Upper lobe of left lung (tissue), 6 donors: ENCODE results near the gene ARL3. TPM values are rescaled to one million over a fixed set of nuclear protein-coding genes. Genes with fewer than 3 reads are reported as not detected.

ENCODE experiments used
- ATAC-seq, 2 donors: fragments of 200-7000 bp; cut with Tn5 transposase; one replicate each; pipeline ENCODE4 v1.9.1; 2022; ENCODE audit warnings: mild to moderate bottlenecking in 2 of 2, moderate library complexity in 2 of 2; ENCODE audit not compliant: low FRiP score in 2 of 2
- DNase-seq, 2 donors: peaks; one replicate each; pipeline ENCODE4 v3.0.0-alpha.2; 2019 to 2020
- H3K27ac ChIP-seq, 4 donors: fragments of 200-600 bp; sonication (generic); one replicate each; pipeline ENCODE4 v1.5.1; 2016 to 2019
- H3K27me3 ChIP-seq, 4 donors: fragments of 200-600 bp; sonication (generic); one replicate each; pipeline ENCODE4 v1.5.1; 2017 to 2019
- H3K36me3 ChIP-seq, 4 donors: fragments of 200-600 bp; sonication (generic); one replicate each; pipeline ENCODE4 v1.5.1; 2016 to 2019
- H3K4me1 ChIP-seq, 4 donors: fragments of 200-600 bp; sonication (generic); one replicate each; pipeline ENCODE4 v1.5.1; 2018 to 2019
- H3K4me3 ChIP-seq, 4 donors: fragments of 200-600 bp; sonication (generic); one replicate each; pipeline ENCODE4 v1.5.1; 2017 to 2019; ENCODE audit warnings: mild to moderate bottlenecking in 2 of 4, moderate library complexity in 1 of 4
- H3K9me3 ChIP-seq, 4 donors: fragments of 200-600 bp; sonication (generic); one replicate each; pipeline ENCODE4 v1.5.1; 2018 to 2019
- EP300 ChIP-seq, 4 donors: sonication (generic); formaldehyde crosslinking; IDR thresholded peaks; one replicate each; pipeline ENCODE4 v1.5.1; 2017; ENCODE audit warnings: antibody characterized with exemption in 4 of 4, control low read depth in 2 of 4
- POLR2A ChIP-seq, 4 donors: fragments of 450-650 bp; IDR thresholded peaks; one replicate each; pipeline ENCODE4 v1.5.1; 2016 to 2017; ENCODE audit warnings: antibody characterized with exemption in 4 of 4, mild to moderate bottlenecking in 2 of 4
- POLR2AphosphoS5 ChIP-seq, 2 donors: sonication (generic); formaldehyde crosslinking; IDR thresholded peaks; one replicate each; pipeline ENCODE4 v1.5.1; 2017; ENCODE audit warnings: antibody characterized with exemption in 2 of 2
- WGBS, 2 donors: methylation state at CpG; one replicate each; pipeline ENCODE4 v1.1.5; 2017 to 2018; 5-methylcytosine and 5-hydroxymethylcytosine counted together
- total RNA-seq, 6 donors: library from RNA; depleted of rRNA in 4 of 6; stranded (reverse); fragments of >200 nt in 4 of 6; gene quantifications; one replicate each; pipeline versions ENCODE4 v1.1.0 to v1.2.1, GENCODE V29; 2016 to 2021
- TF ChIP-seq, protein P1 (sequence below), 6 experiments: fragments of 450-650 bp in 4 of 6; fragments of 200-600 bp in 2 of 6; sonication (generic) in 2 of 6; IDR thresholded peaks; one replicate each; pipeline ENCODE4 v1.5.1; 2016 to 2019; ENCODE audit warnings: antibody characterized with exemption in 6 of 6
- donor health status: DM: no; HTN: no; CAD: no; lungs with moderate emphysema.
- donor health status: DM: no; HTN: yes; CAD: no; lungs with severe emphysema.

Gene ARL3
- total RNA-seq, 6 donors from 2014 or later = 4.6 to 7.9 (median 6.4) TPM

DNA sequence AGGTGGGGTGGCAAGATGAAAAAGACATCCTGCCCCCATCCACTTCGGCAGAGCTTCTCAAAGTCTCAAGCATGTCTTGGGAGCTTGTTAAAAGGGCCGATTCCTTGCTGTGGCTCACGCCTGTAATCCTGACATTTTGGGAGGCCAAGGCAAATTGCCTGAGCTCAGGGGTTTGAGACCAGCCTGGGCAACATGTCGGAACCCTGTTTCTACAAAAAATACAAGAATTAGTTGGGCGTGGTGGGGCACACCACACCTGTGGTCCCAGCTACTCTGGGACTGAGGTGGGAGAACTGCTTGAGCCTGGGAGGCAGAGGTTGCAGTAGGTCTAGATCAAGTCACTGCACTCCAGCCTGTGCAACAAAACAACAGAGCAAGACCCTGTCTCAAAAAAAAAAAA lies 55.4 kb downstream of the ARL3 start:
- Histone ChIP-seq H3K27me3 (no peaks in the 10 kb centered on the region), H3K4me3 (no peak overlapping the region), H3K27ac (peak overlapping the region; percentile 76 to 93 (median 83)), H3K9me3 (no peaks in the 10 kb centered on the region), H3K36me3 (peaks cover 17 to 51% (median 40%) of the 10 kb centered on the region in 4 donors), H3K4me1 (peaks cover 51 to 73% (median 61%) of the 10 kb centered on the region in 4 donors)
- DNase-seq (peak in 1 of 2 donors; percentile 20), ATAC-seq (no peak)
- TF ChIP-seq EP300 (IDR thresholded peaks at IDR 0.05) (no peak), POLR2A (IDR thresholded peaks at IDR 0.05) (no peak), POLR2AphosphoS5 (IDR thresholded peaks at IDR 0.05) (no peak)
- TF ChIP-seq, protein P1, sequence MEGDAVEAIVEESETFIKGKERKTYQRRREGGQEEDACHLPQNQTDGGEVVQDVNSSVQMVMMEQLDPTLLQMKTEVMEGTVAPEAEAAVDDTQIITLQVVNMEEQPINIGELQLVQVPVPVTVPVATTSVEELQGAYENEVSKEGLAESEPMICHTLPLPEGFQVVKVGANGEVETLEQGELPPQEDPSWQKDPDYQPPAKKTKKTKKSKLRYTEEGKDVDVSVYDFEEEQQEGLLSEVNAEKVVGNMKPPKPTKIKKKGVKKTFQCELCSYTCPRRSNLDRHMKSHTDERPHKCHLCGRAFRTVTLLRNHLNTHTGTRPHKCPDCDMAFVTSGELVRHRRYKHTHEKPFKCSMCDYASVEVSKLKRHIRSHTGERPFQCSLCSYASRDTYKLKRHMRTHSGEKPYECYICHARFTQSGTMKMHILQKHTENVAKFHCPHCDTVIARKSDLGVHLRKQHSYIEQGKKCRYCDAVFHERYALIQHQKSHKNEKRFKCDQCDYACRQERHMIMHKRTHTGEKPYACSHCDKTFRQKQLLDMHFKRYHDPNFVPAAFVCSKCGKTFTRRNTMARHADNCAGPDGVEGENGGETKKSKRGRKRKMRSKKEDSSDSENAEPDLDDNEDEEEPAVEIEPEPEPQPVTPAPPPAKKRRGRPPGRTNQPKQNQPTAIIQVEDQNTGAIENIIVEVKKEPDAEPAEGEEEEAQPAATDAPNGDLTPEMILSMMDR (IDR thresholded peaks at IDR 0.05) = no peak
- 75 to 81% methylated on average over 4 to 5 of the region's 5 CpGs for WGBS, 2 donors

DNA sequence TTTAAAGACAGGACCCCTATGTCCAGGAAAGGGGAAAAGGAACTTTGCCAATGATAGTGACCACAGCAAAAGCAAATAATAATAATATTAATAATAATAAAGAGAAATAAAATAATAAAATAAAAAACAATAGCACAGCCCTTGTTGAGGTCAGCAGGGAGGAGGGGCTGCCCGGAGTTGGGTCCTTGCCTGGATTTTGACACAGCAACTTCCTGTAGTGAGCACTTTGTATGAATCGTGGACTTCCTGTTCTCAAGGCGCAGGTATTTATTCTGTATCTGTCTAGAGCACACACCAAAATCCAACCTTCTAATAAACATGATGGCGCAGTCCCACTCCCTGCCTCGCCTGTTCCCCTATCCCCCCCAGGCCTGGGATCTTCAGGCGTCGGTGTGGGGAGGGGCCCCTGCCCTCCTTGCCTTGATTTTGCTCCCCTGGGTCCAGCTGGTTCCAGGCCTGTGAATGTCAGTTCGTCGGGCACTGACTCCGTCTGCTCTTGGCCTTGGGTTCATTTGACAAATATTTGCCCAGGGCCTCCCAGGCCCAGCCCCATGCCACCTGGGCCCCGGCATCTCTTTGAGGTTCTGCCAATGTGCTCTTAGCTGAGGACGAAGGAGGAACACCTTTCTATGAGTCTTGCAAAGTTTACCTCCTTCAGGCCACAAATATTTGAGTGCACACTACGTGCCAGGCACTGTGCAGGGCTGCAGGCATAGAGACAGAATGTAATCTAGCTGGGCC lies 56.0 kb downstream of the ARL3 start:
- Histone ChIP-seq H3K9me3 (no peaks in the 10 kb centered on the region), H3K27ac (peak overlapping the region; percentile 76 to 93 (median 83)), H3K36me3 (peaks cover 17 to 58% (median 46%) of the 10 kb centered on the region in 4 donors), H3K4me3 (no peak overlapping the region), H3K27me3 (no peaks in the 10 kb centered on the region), H3K4me1 (peaks cover 55 to 80% (median 67%) of the 10 kb centered on the region in 4 donors)
- DNase-seq (peak; percentile 61 to 82), ATAC-seq (peak; percentile 34 to 85)
- TF ChIP-seq EP300 (IDR thresholded peaks at IDR 0.05) (peak in 2 of 4 donors; percentile 5 to 50), POLR2AphosphoS5 (IDR thresholded peaks at IDR 0.05) (peak; percentile 32 to 48), POLR2A (IDR thresholded peaks at IDR 0.05) (peak in 1 of 4 donors; percentile 60)
- TF ChIP-seq, protein P1 (IDR thresholded peaks at IDR 0.05) = no peak
- WGBS, 2 donors = 28 to 49% methylated on average over 12 to 13 of the region's 13 CpGs

GRCh38 chr10:102657451-102657850 lies 56.7 kb downstream of the ARL3 start:
- Histone ChIP-seq H3K9me3 (no peaks in the 10 kb centered on the region), H3K27me3 (no peaks in the 10 kb centered on the region), H3K36me3 (peaks cover 17 to 63% (median 50%) of the 10 kb centered on the region in 4 donors), H3K4me1 (peaks cover 62 to 87% (median 74%) of the 10 kb centered on the region in 4 donors), H3K4me3 (no peak overlapping the region), H3K27ac (peak overlapping the region; percentile 76 to 93 (median 83))
- no peak for ATAC-seq
- no peak for TF ChIP-seq EP300 (IDR thresholded peaks at IDR 0.05)
- TF ChIP-seq POLR2A (IDR thresholded peaks at IDR 0.05) = no peak
- TF ChIP-seq, protein P1 (IDR thresholded peaks at IDR 0.05) = no peak
- DNase-seq = no peak
- WGBS, 2 donors = 45% methylated on average over 11 of the region's 11 CpGs

DNA sequence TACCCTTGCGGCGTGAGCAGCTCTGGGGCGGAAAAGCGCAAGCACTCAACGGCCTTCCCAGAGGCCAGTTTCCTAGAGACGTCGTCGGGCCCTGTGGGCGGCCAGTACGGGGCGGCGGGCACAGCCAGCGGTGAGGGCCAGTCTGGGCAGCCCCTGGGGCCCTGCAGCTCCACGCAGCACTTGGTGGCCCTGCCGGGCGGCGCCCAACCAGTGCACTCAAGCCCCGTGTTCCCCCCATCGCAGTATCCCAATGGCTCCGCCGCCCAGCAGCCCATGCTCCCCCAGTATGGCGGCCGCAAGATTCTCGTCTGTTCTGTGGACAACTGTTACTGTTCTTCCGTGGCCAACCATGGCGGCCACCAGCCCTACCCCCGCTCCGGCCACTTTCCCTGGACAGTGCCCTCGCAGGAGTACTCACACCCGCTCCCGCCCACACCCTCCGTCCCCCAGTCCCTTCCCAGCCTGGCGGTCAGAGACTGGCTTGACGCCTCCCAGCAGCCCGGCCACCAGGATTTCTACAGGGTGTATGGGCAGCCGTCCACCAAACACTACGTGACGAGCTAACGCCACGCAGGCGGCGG lies 57.3 kb downstream of the ARL3 start:
- H3K27ac ChIP-seq = peak overlapping the region; percentile 76 to 93 (median 83)
- TF ChIP-seq POLR2AphosphoS5 (IDR thresholded peaks at IDR 0.05) = no peak
- TF ChIP-seq, protein P1 (IDR thresholded peaks at IDR 0.05) = no peak
- no peak for TF ChIP-seq POLR2A (IDR thresholded peaks at IDR 0.05)
- no peak for TF ChIP-seq EP300 (IDR thresholded peaks at IDR 0.05)
- no peak overlapping the region for H3K4me3 ChIP-seq
- H3K27me3 ChIP-seq = no peaks in the 10 kb centered on the region
- H3K9me3 ChIP-seq = no peaks in the 10 kb centered on the region
- no peak for ATAC-seq
- peaks cover 17 to 63% (median 51%) of the 10 kb centered on the region in 4 donors for H3K36me3 ChIP-seq
- 82 to 86% methylated on average over 30 to 40 of the region's 42 CpGs for WGBS, 2 donors
- H3K4me1 ChIP-seq = peaks cover 68 to 92% (median 79%) of the 10 kb centered on the region in 4 donors
- peak in 1 of 2 donors; percentile 79 for DNase-seq
